ENCODE data around the gene PPP1CA.

Gene PPP1CA

DNA sequence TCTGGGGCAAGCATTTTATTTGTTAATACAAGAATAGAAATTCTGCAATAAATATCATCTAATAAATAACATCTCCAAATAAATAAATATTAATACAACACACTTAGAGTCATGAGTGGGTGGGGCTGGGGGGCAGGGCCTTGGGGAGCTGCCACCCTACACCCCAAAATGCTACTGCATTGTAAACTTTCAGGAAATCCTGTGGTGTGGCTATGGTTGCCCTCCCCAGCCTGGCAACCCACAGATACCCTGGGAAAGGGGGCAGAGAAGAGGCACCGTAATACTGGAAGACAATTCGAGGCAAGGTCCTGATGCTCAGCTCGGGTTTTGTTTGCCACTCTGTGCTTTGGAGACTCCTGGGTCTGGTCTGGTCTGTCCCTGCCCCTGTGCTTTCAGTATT lies 37.5 kb downstream of the PPP1CA start:
- CTCF ChIA-PET: interaction anchor here (17.5 to 42.5 kb wide), 3 partner anchors 3 to 24 kb away, joined by 242 to 1573 read pairs (median 1573); partner anchors contain the start of genes CLCF1, POLD4, PPP1CA and RAD9A
- POLR2A ChIA-PET: no interaction called here
- DNase-seq (ENCODE audit: extremely low spot score): no peak
- TF ChIP-seq, protein P1, sequence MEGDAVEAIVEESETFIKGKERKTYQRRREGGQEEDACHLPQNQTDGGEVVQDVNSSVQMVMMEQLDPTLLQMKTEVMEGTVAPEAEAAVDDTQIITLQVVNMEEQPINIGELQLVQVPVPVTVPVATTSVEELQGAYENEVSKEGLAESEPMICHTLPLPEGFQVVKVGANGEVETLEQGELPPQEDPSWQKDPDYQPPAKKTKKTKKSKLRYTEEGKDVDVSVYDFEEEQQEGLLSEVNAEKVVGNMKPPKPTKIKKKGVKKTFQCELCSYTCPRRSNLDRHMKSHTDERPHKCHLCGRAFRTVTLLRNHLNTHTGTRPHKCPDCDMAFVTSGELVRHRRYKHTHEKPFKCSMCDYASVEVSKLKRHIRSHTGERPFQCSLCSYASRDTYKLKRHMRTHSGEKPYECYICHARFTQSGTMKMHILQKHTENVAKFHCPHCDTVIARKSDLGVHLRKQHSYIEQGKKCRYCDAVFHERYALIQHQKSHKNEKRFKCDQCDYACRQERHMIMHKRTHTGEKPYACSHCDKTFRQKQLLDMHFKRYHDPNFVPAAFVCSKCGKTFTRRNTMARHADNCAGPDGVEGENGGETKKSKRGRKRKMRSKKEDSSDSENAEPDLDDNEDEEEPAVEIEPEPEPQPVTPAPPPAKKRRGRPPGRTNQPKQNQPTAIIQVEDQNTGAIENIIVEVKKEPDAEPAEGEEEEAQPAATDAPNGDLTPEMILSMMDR (IDR thresholded peaks at IDR 0.05; ENCODE audit: control extremely low read depth, extremely low read depth, low read depth, missing control alignments): no peak

DNA sequence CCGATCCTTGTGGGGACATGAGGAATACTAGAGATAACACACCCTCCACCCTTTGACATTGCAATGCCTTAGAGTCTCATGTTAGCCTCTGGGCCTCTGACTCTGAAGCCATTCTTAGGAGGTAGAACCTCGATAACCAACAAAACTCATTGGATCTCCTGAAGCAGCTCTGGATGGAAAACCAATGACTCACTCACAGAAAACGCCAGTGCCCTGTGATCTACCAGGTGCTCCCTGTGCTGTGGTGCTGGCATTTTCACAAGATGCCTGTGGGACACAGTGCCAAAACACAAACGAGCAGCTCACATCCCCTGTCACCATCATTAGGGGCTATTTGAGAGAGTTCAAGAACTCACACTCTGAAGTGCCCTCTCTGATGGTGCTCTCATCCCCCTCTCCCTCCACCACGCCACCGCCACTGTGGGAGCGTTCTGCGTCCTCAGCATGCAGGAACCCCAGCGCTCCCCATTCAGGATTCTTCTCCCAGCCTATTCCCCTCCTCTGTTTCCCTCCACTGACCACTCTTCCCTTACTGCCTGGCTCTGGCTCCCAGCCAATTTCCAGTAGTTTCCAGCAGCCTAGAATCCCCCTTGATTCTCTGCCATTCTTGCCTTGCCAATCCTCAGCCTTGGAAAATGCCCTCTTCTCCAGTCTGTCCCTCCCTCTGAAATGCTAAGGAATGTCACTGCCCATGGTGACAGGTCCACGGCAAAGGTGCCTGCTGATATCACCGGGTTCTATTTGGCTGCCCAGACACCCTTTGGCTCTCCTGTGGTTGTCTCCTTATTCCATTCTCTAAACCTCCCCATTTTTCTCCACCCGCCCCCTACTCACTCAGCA lies 43.6 kb downstream of the PPP1CA start:
- ChIA-PET POLR2A (no interaction called here), CTCF (interaction anchor here (1.3 to 37.4 kb wide), 5 partner anchors 18 to 284 kb away, joined by 3 to 1573 read pairs (median 127); partner anchors contain the start of genes CLCF1, PPP1CA, RAD9A and TBC1D10C)
- TF ChIP-seq, protein P1 (IDR thresholded peaks at IDR 0.05; ENCODE audit: control extremely low read depth, extremely low read depth, low read depth, missing control alignments): no peak
- DNase-seq (ENCODE audit: extremely low spot score): peak; percentile 2

DNA sequence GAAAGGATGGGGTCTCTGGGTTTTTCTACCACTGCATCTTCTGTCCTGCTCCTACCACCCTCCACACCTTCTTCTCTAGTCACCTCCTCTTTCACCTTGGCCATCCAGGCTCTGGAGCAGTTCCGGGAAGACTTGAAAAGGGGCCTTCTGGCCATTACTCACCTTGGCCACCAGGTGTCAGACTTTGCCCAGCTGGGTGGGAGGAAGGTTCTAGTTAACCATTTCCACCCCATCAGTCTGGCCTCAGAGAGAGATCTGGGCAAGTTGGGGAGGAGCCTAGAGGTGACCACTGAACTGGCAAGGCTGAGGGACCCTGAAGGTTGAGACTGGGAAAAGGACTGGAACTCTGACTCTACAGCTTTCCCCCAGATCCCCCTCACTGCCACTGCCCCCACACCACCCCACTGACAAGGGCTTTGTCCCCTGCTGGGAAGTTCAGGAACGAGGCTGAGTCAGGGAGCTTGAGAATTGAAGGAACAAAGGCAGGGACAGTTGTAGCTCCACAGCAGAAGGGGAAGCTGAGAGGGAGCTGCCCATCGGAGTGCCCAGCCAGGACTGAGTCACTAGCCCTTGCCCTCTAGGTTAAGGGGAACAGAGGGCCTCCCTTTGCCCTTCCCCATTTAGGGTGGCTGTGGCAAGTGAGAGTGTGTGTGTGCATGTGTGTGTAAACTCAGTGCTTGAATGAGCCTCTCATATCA lies 44.6 kb downstream of the PPP1CA start:
- TF ChIP-seq, protein P1 (IDR thresholded peaks at IDR 0.05; ENCODE audit: control extremely low read depth, extremely low read depth, low read depth, missing control alignments): peak; percentile 91
- CTCF ChIA-PET: interaction anchor here (0.6 to 37.4 kb wide), 18 partner anchors 17 to 303 kb away, joined by 3 to 1573 read pairs (median 3); partner anchors contain the start of genes CLCF1, KDM2A, NUDT8 and PPP1CA
- peak; percentile 81 for DNase-seq (ENCODE audit: extremely low spot score)
- POLR2A ChIA-PET: no interaction called here

DNA sequence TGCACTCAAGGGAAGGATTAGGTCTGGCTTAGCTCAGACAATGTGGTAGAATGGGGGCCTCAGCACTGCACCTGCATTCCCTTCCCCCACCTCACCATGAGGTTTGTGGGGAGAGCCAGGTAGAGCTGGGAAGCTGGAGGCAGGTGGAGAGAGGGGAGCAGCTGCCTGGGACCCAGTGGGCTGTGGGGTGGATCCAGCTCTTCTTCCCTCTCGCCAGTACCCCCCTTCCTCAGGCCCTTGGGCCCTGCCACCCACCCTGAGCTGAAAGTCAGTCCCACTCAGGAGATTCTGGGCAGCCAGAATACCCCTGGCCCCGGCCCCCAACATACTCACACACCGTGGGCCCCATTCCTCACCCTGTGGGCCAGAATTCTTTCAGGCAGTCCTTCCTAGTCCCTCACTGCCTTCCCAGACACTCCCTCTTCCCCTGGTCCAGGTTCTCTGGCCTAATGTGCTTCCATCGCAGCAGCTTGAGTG lies 45.2 kb downstream of the PPP1CA start:
- no peak for DNase-seq (ENCODE audit: extremely low spot score)
- CTCF ChIA-PET: interaction anchor here (0.8 to 37.4 kb wide), 17 partner anchors 17 to 303 kb away, joined by 3 to 1573 read pairs (median 3); partner anchors contain the start of genes CDK2AP2, CLCF1, KDM2A and NUDT8
- POLR2A ChIA-PET: interaction anchor here (0.8 kb wide), 1 partner anchor 26 kb away, joined by 4 read pairs; no protein-coding TSS in a partner anchor
- TF ChIP-seq, protein P1 (IDR thresholded peaks at IDR 0.05; ENCODE audit: control extremely low read depth, extremely low read depth, low read depth, missing control alignments): no peak

DNA sequence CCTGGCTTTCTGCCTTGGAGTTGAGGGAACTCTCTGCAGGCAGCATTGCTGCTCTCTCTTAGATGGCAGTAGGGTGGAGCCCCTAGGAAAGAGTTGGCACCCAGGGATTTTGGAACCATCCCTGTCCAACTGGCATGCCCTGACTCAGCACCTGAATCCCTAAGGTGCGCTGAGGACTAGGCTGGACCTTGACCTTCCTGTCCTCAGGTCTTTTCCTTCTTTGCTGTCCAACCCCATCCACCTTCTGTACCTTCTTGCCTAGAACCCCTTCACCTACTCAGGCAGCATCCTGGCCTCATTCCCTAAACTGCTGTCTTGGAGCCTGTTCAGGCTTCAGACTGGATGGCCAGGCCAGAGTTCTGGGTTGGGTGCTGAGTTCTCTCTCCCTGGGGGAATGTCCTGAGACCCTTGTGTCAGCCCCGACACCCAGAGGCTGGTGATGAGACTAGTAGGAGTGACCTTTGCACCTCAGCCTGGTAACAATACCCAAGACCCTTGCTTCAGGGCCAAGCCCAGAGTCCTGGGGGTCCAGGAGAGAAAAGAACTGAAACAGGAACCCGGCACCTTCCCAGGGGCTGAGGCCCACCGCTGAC lies 45.8 kb downstream of the PPP1CA start:
- ChIA-PET CTCF (interaction anchor here (0.8 to 37.4 kb wide), 13 partner anchors 16 to 304 kb away, joined by 3 to 1573 read pairs (median 4); partner anchors contain the start of genes CDK2AP2, CLCF1, KDM2A and NUDT8), POLR2A (interaction anchor here (0.8 kb wide), 1 partner anchor 27 kb away, joined by 4 read pairs; no protein-coding TSS in a partner anchor)
- TF ChIP-seq, protein P1 (IDR thresholded peaks at IDR 0.05; ENCODE audit: control extremely low read depth, extremely low read depth, low read depth, missing control alignments): no peak
- peak; percentile 1 for DNase-seq (ENCODE audit: extremely low spot score)

Measured in GM10248 (cell line).